Measurements from ENCODE around the gene PPFIBP1. TPM values are rescaled to one million over a fixed set of nuclear protein-coding genes. Genes with fewer than 3 reads are reported as not detected.

PPFIBP1 gene
- total and polyA plus RNA-seq, 10 donors = 3.7 to 182 (median 92.4) TPM

GRCh38 chr12:27686147-27686546, 162.1 kb downstream of the PPFIBP1 start:
- DNase-seq = no peak
- TF ChIP-seq POLR2AphosphoS5 (IDR thresholded peaks at IDR 0.05) = no peak
- TF ChIP-seq, protein P1, sequence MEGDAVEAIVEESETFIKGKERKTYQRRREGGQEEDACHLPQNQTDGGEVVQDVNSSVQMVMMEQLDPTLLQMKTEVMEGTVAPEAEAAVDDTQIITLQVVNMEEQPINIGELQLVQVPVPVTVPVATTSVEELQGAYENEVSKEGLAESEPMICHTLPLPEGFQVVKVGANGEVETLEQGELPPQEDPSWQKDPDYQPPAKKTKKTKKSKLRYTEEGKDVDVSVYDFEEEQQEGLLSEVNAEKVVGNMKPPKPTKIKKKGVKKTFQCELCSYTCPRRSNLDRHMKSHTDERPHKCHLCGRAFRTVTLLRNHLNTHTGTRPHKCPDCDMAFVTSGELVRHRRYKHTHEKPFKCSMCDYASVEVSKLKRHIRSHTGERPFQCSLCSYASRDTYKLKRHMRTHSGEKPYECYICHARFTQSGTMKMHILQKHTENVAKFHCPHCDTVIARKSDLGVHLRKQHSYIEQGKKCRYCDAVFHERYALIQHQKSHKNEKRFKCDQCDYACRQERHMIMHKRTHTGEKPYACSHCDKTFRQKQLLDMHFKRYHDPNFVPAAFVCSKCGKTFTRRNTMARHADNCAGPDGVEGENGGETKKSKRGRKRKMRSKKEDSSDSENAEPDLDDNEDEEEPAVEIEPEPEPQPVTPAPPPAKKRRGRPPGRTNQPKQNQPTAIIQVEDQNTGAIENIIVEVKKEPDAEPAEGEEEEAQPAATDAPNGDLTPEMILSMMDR (IDR thresholded peaks at IDR 0.05 in 8 of 11, conservative IDR thresholded peaks at IDR 0.05 in 3 of 11) = no peak

GRCh38 chr12:27688671-27689070, 164.7 kb downstream of the PPFIBP1 start:
- 87 to 98% (median 95%) methylated on average over 3 of the region's 3 CpGs for WGBS, 5 donors
- no peak overlapping the region for H3K4me3 ChIP-seq
- H3K4me1 ChIP-seq = no peaks in the 10 kb centered on the region
- H3K9me3 ChIP-seq = no peaks in the 10 kb centered on the region
- intact Hi-C loops (cut with DNase I; ENCODE audit: low total_unique reads) = no loop called here
- no peaks in the 10 kb centered on the region for H3K27me3 ChIP-seq (replicated peaks in 1 of 7)
- TF ChIP-seq, protein P1 (IDR thresholded peaks at IDR 0.05 in 8 of 11, conservative IDR thresholded peaks at IDR 0.05 in 3 of 11) = no peak
- TF ChIP-seq POLR2A (IDR thresholded peaks at IDR 0.05) (no peak), POLR2AphosphoS5 (IDR thresholded peaks at IDR 0.05) (no peak)
- H3K27ac ChIP-seq = no peak overlapping the region
- no peak for DNase-seq
- H3K36me3 ChIP-seq = peaks cover 3 to 91% (median 72%) of the 10 kb centered on the region in 6 donors

More at GRCh38 chr12:27686147-27686546, 162.1 kb downstream of the PPFIBP1 start:
- H3K27ac ChIP-seq = no peak overlapping the region
- intact Hi-C loops (cut with DNase I; ENCODE audit: low total_unique reads) = no loop called here
- peaks cover 3 to 91% (median 64%) of the 10 kb centered on the region in 6 donors for H3K36me3 ChIP-seq
- H3K9me3 ChIP-seq = no peaks in the 10 kb centered on the region
- no peaks in the 10 kb centered on the region for H3K27me3 ChIP-seq (replicated peaks in 1 of 7)
- no peaks in the 10 kb centered on the region for H3K4me1 ChIP-seq
- H3K4me3 ChIP-seq = no peak overlapping the region

DNA sequence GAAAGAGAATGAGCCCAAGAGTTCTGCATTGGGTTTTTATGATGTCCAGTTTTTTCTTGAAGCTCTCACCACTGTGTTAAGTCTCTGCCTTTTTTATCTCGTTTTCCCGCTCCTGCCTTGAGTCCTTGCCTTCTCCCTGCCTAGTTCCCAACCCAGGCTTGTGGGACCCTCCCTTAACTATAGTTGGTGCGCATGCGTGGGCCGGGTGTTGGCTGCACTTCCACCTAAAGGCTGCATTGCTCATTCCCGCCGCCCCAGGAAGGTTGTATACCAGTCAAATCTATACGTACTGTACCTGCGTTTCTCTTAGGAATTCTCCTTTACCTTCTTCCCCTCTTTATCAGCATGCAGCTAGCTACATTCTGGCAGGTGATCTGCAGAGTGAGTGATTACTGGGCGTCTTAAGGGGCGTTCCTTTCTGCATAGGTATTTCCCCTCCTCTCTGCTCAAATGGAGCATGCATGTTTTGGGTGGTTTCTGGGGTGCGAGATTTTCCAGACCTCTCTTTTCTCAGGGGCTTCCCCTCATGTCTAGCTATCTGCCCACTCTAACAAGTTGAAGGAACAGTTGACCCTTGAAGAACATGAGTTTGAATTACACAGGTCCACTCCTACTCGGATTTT, 165.7 kb downstream of the PPFIBP1 start:
- TF ChIP-seq, protein P1 (IDR thresholded peaks at IDR 0.05 in 8 of 11, conservative IDR thresholded peaks at IDR 0.05 in 3 of 11) = no peak
- TF ChIP-seq POLR2A (IDR thresholded peaks at IDR 0.05) (no peak), POLR2AphosphoS5 (IDR thresholded peaks at IDR 0.05) (no peak)
- DNase-seq = no peak
- intact Hi-C loops (cut with DNase I; ENCODE audit: low total_unique reads) = no loop called here
- H3K27me3 ChIP-seq (replicated peaks in 1 of 7) = no peaks in the 10 kb centered on the region
- peaks cover 3 to 93% (median 70%) of the 10 kb centered on the region in 6 donors for H3K36me3 ChIP-seq
- no peak overlapping the region for H3K4me3 ChIP-seq
- H3K9me3 ChIP-seq = no peaks in the 10 kb centered on the region
- no peaks in the 10 kb centered on the region for H3K4me1 ChIP-seq
- 81 to 94% (median 90%) methylated on average over 13 of the region's 13 CpGs for WGBS, 5 donors
- H3K27ac ChIP-seq = no peak overlapping the region

DNA sequence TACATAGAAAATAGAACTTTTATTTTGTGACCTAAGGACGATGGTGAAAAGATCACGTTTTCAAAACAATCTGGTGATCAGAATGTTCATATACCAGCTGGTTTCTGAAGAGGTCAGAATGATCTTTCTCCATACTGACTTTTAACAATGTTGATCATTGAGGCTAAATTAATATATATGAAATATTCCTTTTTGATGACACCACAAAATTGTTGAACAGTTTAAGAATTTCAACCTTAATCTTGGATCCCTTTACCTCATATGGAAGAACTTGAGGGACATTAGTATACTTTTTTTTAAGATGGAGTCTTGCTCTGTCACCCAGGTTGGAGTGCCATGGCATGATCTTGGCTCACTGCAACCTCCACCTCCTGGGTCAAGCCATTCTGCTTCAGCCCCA, 169.4 kb downstream of the PPFIBP1 start:
- TF ChIP-seq POLR2A (IDR thresholded peaks at IDR 0.05) = no peak
- no peak for TF ChIP-seq POLR2AphosphoS5 (IDR thresholded peaks at IDR 0.05)
- TF ChIP-seq, protein P1 (IDR thresholded peaks at IDR 0.05 in 8 of 11, conservative IDR thresholded peaks at IDR 0.05 in 3 of 11) = no peak
- peaks cover 0 to 86% (median 55%) of the 10 kb centered on the region in 6 donors for H3K36me3 ChIP-seq
- DNase-seq = no peak
- no peaks in the 10 kb centered on the region for H3K27me3 ChIP-seq (replicated peaks in 1 of 7)
- no peak overlapping the region for H3K4me3 ChIP-seq
- no peaks in the 10 kb centered on the region for H3K4me1 ChIP-seq
- H3K27ac ChIP-seq = no peak overlapping the region
- intact Hi-C loops (cut with DNase I; ENCODE audit: low total_unique reads) = no loop called here
- H3K9me3 ChIP-seq = no peaks in the 10 kb centered on the region
- WGBS, 5 donors = 81 to 93% (median 91%) methylated on average over 2 of the region's 2 CpGs
